ENCODE results near the gene SLC44A2.
A peak's percentile ranks its signal among the peaks of the same experiment; 100 is the strongest.

SLC44A2 gene

DNA sequence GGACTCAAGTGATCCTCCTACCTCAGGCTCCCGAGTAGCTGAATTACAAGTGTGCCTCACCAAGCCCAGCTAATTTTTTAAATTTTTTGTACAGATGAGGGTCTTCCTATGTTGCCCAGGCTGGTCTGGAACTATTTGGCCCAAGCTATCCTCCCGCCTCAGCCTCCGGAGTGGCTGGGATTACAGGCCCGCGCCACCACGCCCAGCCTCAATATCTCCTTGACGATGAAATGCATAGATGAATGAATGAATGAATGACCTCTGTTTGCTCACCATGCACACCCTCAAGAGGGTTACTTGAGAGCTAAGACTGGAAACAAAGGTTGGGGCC, 23.4 kb upstream of the SLC44A2 start:
- Histone ChIP-seq H3K27ac (ENCODE audit: low read length) (no peak overlapping the region), H3K4me3 (ENCODE audit: low read length) (peak overlapping the region; percentile 68), H3K4me2 (ENCODE audit: low read length) (peak overlapping the region; percentile 72), H3K27me3 (ENCODE audit: low read depth, low read length) (peaks cover 20% of the 10 kb centered on the region), H2AFZ (ENCODE audit: low read depth, low read length) (peak overlapping the region; percentile 61; the same call in 1 of the 2 replicates), H3K4me1 (ENCODE audit: low read length) (peaks cover 22% of the 10 kb centered on the region), H3K36me3 (replicated peaks; ENCODE audit: low read depth, low read length) (no peaks in the 10 kb centered on the region), H3K9ac (ENCODE audit: low read length) (no peak overlapping the region), H3K79me2 (ENCODE audit: low read length) (peaks cover 25% of the 10 kb centered on the region), H3K9me3 (ENCODE audit: insufficient read depth, low read length) (no peaks in the 10 kb centered on the region), H4K20me1 (ENCODE audit: insufficient read depth, low read length) (peaks cover 12% of the 10 kb centered on the region; the same call in 1 of the 2 replicates)
- TF ChIP-seq CTCF (IDR thresholded peaks at IDR 0.05; ENCODE audit: low read depth, low read length) (no peak), EZH2phosphoT487 (IDR thresholded peaks at IDR 0.05; ENCODE audit: low read depth) (no peak)

DNA sequence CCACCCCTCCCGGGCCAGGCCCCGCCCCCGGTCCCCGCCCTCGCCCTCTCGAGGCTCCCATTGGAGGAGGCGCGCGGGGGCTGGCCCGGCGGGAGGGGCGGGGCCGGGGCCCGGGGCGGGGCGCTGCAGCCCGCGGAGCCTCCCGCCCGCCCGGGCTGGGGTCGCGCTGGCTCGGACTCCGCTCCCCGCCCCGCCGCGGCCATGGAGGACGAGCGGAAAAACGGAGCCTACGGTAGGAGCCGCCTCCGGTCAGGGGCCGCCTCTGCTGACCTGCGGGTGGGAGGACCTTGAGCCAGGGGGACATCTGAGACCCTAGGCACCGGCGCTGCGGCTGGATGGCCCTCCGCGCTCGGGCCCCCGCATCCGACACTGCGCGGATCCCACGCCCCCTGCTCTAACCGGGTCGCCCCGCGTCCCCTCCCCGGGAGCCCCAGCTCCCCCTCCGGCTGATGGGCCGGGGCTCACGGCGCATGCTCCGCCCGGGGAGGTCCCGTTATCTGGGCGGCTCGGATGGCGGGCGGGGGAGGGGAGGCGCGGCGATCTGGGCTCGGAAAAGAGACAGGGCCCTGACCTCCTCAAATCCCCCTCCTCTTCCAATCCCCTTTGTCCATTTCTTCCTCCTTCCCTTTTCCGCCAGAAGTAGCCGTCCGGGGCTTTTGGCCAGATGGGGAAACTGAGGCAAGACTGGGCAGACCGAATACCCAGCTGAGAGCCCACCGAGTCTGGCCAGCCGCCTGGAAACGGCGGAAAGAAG, 22.8 kb upstream of the SLC44A2 start:
- no peak; the same call in 1 of the 2 replicates for TF ChIP-seq CTCF (IDR thresholded peaks at IDR 0.05; ENCODE audit: low read depth, low read length)
- TF ChIP-seq EZH2phosphoT487 (IDR thresholded peaks at IDR 0.05; ENCODE audit: low read depth): no peak
- Histone ChIP-seq H3K9me3 (ENCODE audit: insufficient read depth, low read length) (no peaks in the 10 kb centered on the region), H2AFZ (ENCODE audit: low read depth, low read length) (peak overlapping the region; percentile 76; the same call in 1 of the 2 replicates), H3K4me2 (ENCODE audit: low read length) (peak overlapping the region; percentile 97), H3K4me3 (ENCODE audit: low read length) (peak overlapping the region; percentile 88), H3K36me3 (replicated peaks; ENCODE audit: low read depth, low read length) (no peaks in the 10 kb centered on the region), H3K4me1 (ENCODE audit: low read length) (peaks cover 22% of the 10 kb centered on the region), H3K27ac (ENCODE audit: low read length) (peak overlapping the region; percentile 62), H3K9ac (ENCODE audit: low read length) (peak overlapping the region; percentile 93), H3K27me3 (ENCODE audit: low read depth, low read length) (peaks cover 20% of the 10 kb centered on the region), H4K20me1 (ENCODE audit: insufficient read depth, low read length) (peaks cover 12% of the 10 kb centered on the region; the same call in 1 of the 2 replicates), H3K79me2 (ENCODE audit: low read length) (peaks cover 25% of the 10 kb centered on the region)

- Histone ChIP-seq H3K4me2 (ENCODE audit: low read length) (peak overlapping the region; percentile 97), H3K9ac (ENCODE audit: low read length) (peak overlapping the region; percentile 93), H4K20me1 (ENCODE audit: insufficient read depth, low read length) (peaks cover 12% of the 10 kb centered on the region; the same call in 1 of the 2 replicates), H3K9me3 (ENCODE audit: insufficient read depth, low read length) (no peaks in the 10 kb centered on the region), H3K79me2 (ENCODE audit: low read length) (peaks cover 25% of the 10 kb centered on the region), H3K4me1 (ENCODE audit: low read length) (peaks cover 22% of the 10 kb centered on the region), H3K27ac (ENCODE audit: low read length) (peak overlapping the region; percentile 62), H3K27me3 (ENCODE audit: low read depth, low read length) (peaks cover 15% of the 10 kb centered on the region), H3K36me3 (replicated peaks; ENCODE audit: low read depth, low read length) (no peaks in the 10 kb centered on the region), H3K4me3 (ENCODE audit: low read length) (peak overlapping the region; percentile 88), H2AFZ (ENCODE audit: low read depth, low read length) (peak overlapping the region; percentile 64; the same call in 1 of the 2 replicates)
- TF ChIP-seq EZH2phosphoT487 (IDR thresholded peaks at IDR 0.05; ENCODE audit: low read depth) (no peak), CTCF (IDR thresholded peaks at IDR 0.05; ENCODE audit: low read depth, low read length) (0 out of 2 replicates have a peak, but pooled peaks have one; percentile 8)
Measured at GRCh38 chr19:10603084-10603872, 22.1 kb upstream of the SLC44A2 start.
